T-cell (primary cell): ENCODE results near the gene TEX48. TPM values are rescaled to one million over a fixed set of nuclear protein-coding genes. Genes with fewer than 3 reads are reported as not detected.

Experiments used
- ATAC-seq, 4 experiments: fragments of 200-7000 bp in 3 of 4; fragments of 150-1000 bp in 1 of 4; cut with Tn5 transposase; replicated peaks in 1 of 4; 1 replicate in 3 of 4; 2 replicates in 1 of 4; pipeline ENCODE4 v1.10.0; 2021; ENCODE audit warnings: moderate library complexity in 3 of 4, mild to moderate bottlenecking in 2 of 4, moderate number of reproducible peaks in 1 of 4
- CTCF ChIA-PET, 2 donors: fragments of 300-600 bp; sonication (Branson Sonifier 250); formaldehyde crosslinking; loops; one replicate each; lab custom pipeline; 2022; ENCODE audit warnings: antibody characterized with exemption in 2 of 2; lab: Charles Lee
- POLR2A ChIA-PET, 2 donors: fragments of 300-600 bp; sonication (Branson Sonifier 250); formaldehyde crosslinking; loops; one replicate each; lab custom pipeline; 2022; ENCODE audit warnings: antibody characterized with exemption in 2 of 2; lab: Charles Lee
- DNase-seq, 35 experiments: peaks; one replicate each; pipeline versions ENCODE4 v3.0.0 to v3.0.0-alpha.2; 2013 to 2023
- H3K27ac ChIP-seq: one replicate; pipeline ENCODE4 v1.5.1; 2013; ENCODE audit warnings: low read length
- H3K27me3 ChIP-seq, 2 experiments: replicated peaks in 1 of 2; 1 replicate in 1 of 2; 2 replicates in 1 of 2; pipeline versions ENCODE4 v1.6.1 to v1.7.0; 2013; ENCODE audit warnings: low read length in 1 of 2, mixed read lengths in 1 of 2; ENCODE audit not compliant: control insufficient read depth in 2 of 2, insufficient read depth in 2 of 2; ENCODE audit errors: extremely low read depth in 1 of 2
- H3K36me3 ChIP-seq, 2 donors: 1 replicate in 1 of 2; 2 replicates in 1 of 2; pipeline versions ENCODE4 v1.6.1 to v1.7.0; 2013; ENCODE audit warnings: low read length in 1 of 2; ENCODE audit not compliant: control insufficient read depth in 2 of 2, insufficient read depth in 1 of 2; ENCODE audit errors: extremely low read depth in 1 of 2
- H3K4me1 ChIP-seq, 2 experiments: 1 replicate in 1 of 2; 2 replicates in 1 of 2; pipeline versions ENCODE4 v1.6.1 to v1.7.0; 2013; ENCODE audit warnings: low read length in 2 of 2, mixed read lengths in 1 of 2; ENCODE audit not compliant: insufficient read depth in 2 of 2, control insufficient read depth in 1 of 2; ENCODE audit errors: extremely low read depth in 1 of 2
- H3K4me3 ChIP-seq, 2 donors: 1 replicate in 1 of 2; 2 replicates in 1 of 2; pipeline versions ENCODE4 v1.5.1 to v1.7.0; 2013; ENCODE audit warnings: mild to moderate bottlenecking in 2 of 2, low read length in 1 of 2, moderate library complexity in 1 of 2; ENCODE audit not compliant: control insufficient read depth in 1 of 2; ENCODE audit errors: extremely low read depth in 1 of 2
- H3K9me3 ChIP-seq: 2 replicates; pipeline ENCODE4 v1.7.0; 2013
- H3K27ac Mint-ChIP-seq, 2 donors: one replicate each; pipeline ENCODE4 v1.8.0; 2020 to 2021; ENCODE audit warnings: mild to moderate bottlenecking in 2 of 2, mixed read lengths in 2 of 2
- H3K27me3 Mint-ChIP-seq, 2 donors: one replicate each; pipeline ENCODE4 v1.8.0; 2021 to 2022; ENCODE audit warnings: mixed read lengths in 2 of 2
- H3K36me3 Mint-ChIP-seq: one replicate; pipeline ENCODE4 v1.8.0; 2021; ENCODE audit warnings: mixed read lengths
- H3K4me1 Mint-ChIP-seq, 3 donors: one replicate each; pipeline ENCODE4 v1.8.0; 2020 to 2022; ENCODE audit warnings: mixed read lengths in 3 of 3, mild to moderate bottlenecking in 1 of 3
- H3K4me3 Mint-ChIP-seq, 3 donors: one replicate each; pipeline ENCODE4 v1.8.0; 2020 to 2022; ENCODE audit warnings: mild to moderate bottlenecking in 3 of 3, mixed read lengths in 3 of 3, moderate library complexity in 3 of 3
- H3K9me3 Mint-ChIP-seq, 3 donors: one replicate each; pipeline ENCODE4 v1.8.0; 2020 to 2022; ENCODE audit warnings: mixed read lengths in 3 of 3
- WGBS: methylation state at CpG from one replicate; pipeline ENCODE4 v1.1.5; 2013; ENCODE audit warnings: missing lambda C conversion rate; ENCODE audit not compliant: insufficient coverage; 5-methylcytosine and 5-hydroxymethylcytosine counted together
- total RNA-seq, 35 experiments: library from RNA in 6 of 35; stranded (reverse) in 6 of 35; fragments of 120-200 nt in 1 of 35; gene quantifications; one replicate each; pipeline versions ENCODE4 v1.2.1 to v1.2.4 and lab custom pipeline; 2013 to 2026

The TEX48 gene
- total RNA-seq, 5 donors from 2014 or later (not counting 1 experiment from before 2014, with no cell fraction given), result 0.51 TPM; not detected in 4

- H3K4me1 ChIP-seq, result peaks cover 0 to 28% of the 10 kb centered on the region in 2 experiments
- H3K9me3 ChIP-seq, result no peaks in the 10 kb centered on the region
- Mint-ChIP-seq H3K36me3 (no peaks in the 10 kb centered on the region), H3K27me3 (no peaks in the 10 kb centered on the region), H3K27ac (no peak overlapping the region), H3K4me3 (no peak overlapping the region), H3K9me3 (no peaks in the 10 kb centered on the region), H3K4me1 (peaks cover 28 to 56% (median 45%) of the 10 kb centered on the region in 3 donors)
- ChIA-PET POLR2A (no interaction called here), CTCF (interaction anchor here (0.7 to 1.3 kb wide), 4 partner anchors 10 to 290 kb away, joined by 3 to 6 read pairs (median 4); no protein-coding TSS in a partner anchor)
- no peak overlapping the region for H3K4me3 ChIP-seq
- H3K27me3 ChIP-seq, result no peaks in the 10 kb centered on the region
- no peak for DNase-seq
- H3K27ac ChIP-seq, result no peak overlapping the region
- H3K36me3 ChIP-seq, result no peaks in the 10 kb centered on the region
- ATAC-seq, result no peak
- 67% methylated on average over 1 of the region's 2 CpGs for whole genome bisulfite sequencing
Observed at GRCh38 chr9:114695948-114696347, 14.0 kb upstream of the TEX48 start.

- Histone ChIP-seq H3K9me3 (no peaks in the 10 kb centered on the region), H3K27me3 (no peaks in the 10 kb centered on the region), H3K27ac (no peak overlapping the region), H3K4me1 (peaks cover 0 to 35% of the 10 kb centered on the region in 2 experiments), H3K36me3 (no peaks in the 10 kb centered on the region), H3K4me3 (no peak overlapping the region)
- no peak overlapping the region for H3K4me3 Mint-ChIP-seq
- ChIA-PET POLR2A (interaction anchor here in 1 of 2 donors (0.7 kb wide), 1 partner anchor 218 kb away, joined by 5 read pairs; no protein-coding TSS in a partner anchor), CTCF (interaction anchor here in 1 of 2 donors (0.6 to 1.3 kb wide), 3 partner anchors 14 to 289 kb away, joined by 3 to 4 read pairs (median 3); no protein-coding TSS in a partner anchor)
- H3K27ac Mint-ChIP-seq, result peak overlapping the region; percentile 5 to 68
- no peaks in the 10 kb centered on the region for H3K27me3 Mint-ChIP-seq
- ATAC-seq (no peak), DNase-seq (no peak)
- peaks cover 37 to 68% (median 54%) of the 10 kb centered on the region in 3 donors for H3K4me1 Mint-ChIP-seq
- no peaks in the 10 kb centered on the region for H3K36me3 Mint-ChIP-seq
- WGBS, result 58% methylated on average over 5 of the region's 6 CpGs
- no peaks in the 10 kb centered on the region for H3K9me3 Mint-ChIP-seq
Observed at GRCh38 chr9:114694719-114695269, 12.8 kb upstream of the TEX48 start.

- ChIA-PET CTCF (interaction anchor here (0.6 to 1.1 kb wide), 3 partner anchors 13 to 120 kb away, joined by 3 to 4 read pairs (median 3); no protein-coding TSS in a partner anchor), POLR2A (no interaction called here)
- 94% methylated on average over 2 of the region's 2 CpGs for WGBS
- no peaks in the 10 kb centered on the region for H3K27me3 ChIP-seq
- no peak overlapping the region for H3K4me3 ChIP-seq
- no peaks in the 10 kb centered on the region for H3K9me3 ChIP-seq
- Mint-ChIP-seq H3K4me1 (peaks cover 37 to 69% (median 54%) of the 10 kb centered on the region in 3 donors), H3K27ac (no peak overlapping the region), H3K9me3 (no peaks in the 10 kb centered on the region), H3K4me3 (no peak overlapping the region), H3K27me3 (no peaks in the 10 kb centered on the region), H3K36me3 (no peaks in the 10 kb centered on the region)
- no peak overlapping the region for H3K27ac ChIP-seq
- DNase-seq, result no peak
- no peaks in the 10 kb centered on the region for H3K36me3 ChIP-seq
- peaks cover 0 to 35% of the 10 kb centered on the region in 2 experiments for H3K4me1 ChIP-seq
- no peak for ATAC-seq
Observed at GRCh38 chr9:114694146-114694545, 12.2 kb upstream of the TEX48 start.

GRCh38 chr9:114693248-114693855 is 11.4 kb upstream of the TEX48 start:
- H3K36me3 ChIP-seq, result no peaks in the 10 kb centered on the region
- H3K27me3 ChIP-seq, result no peaks in the 10 kb centered on the region
- peaks cover 0 to 35% of the 10 kb centered on the region in 2 experiments for H3K4me1 ChIP-seq
- Mint-ChIP-seq H3K9me3 (no peaks in the 10 kb centered on the region), H3K4me3 (no peak overlapping the region), H3K36me3 (no peaks in the 10 kb centered on the region), H3K27ac (no peak overlapping the region), H3K27me3 (no peaks in the 10 kb centered on the region), H3K4me1 (peaks cover 37 to 66% (median 53%) of the 10 kb centered on the region in 3 donors)
- no peak overlapping the region for H3K4me3 ChIP-seq
- DNase-seq, result no peak
- H3K9me3 ChIP-seq, result no peaks in the 10 kb centered on the region
- no peak for ATAC-seq
- no peak overlapping the region for H3K27ac ChIP-seq
- no CpG with 5 or more reads among the region's 2 CpGs for WGBS
- CTCF ChIA-PET, result interaction anchor here in 1 of 2 donors (0.9 kb wide), 1 partner anchor 13 kb away, joined by 3 read pairs; no protein-coding TSS in a partner anchor
- POLR2A ChIA-PET, result interaction anchor here in 1 of 2 donors (0.5 kb wide), 1 partner anchor 136 kb away, joined by 3 read pairs; no protein-coding TSS in a partner anchor

- Histone ChIP-seq H3K27ac (peak overlapping the region; percentile 81), H3K9me3 (no peaks in the 10 kb centered on the region), H3K36me3 (no peaks in the 10 kb centered on the region), H3K27me3 (no peaks in the 10 kb centered on the region), H3K4me3 (no peak overlapping the region), H3K4me1 (peaks cover 0 to 26% of the 10 kb centered on the region in 2 experiments)
- Mint-ChIP-seq H3K9me3 (no peaks in the 10 kb centered on the region), H3K4me1 (peaks cover 22 to 63% (median 42%) of the 10 kb centered on the region in 3 donors), H3K36me3 (no peaks in the 10 kb centered on the region), H3K27ac (peak overlapping the region; percentile 85 to 90), H3K27me3 (no peaks in the 10 kb centered on the region), H3K4me3 (peak overlapping the region in 1 of 3 donors; percentile 41)
- DNase-seq (no peak), ATAC-seq (no peak)
- CTCF ChIA-PET, result interaction anchor here in 1 of 2 donors (0.6 to 2.6 kb wide), 4 partner anchors 9 to 215 kb away, joined by 3 to 6 read pairs (median 4); no protein-coding TSS in a partner anchor
- POLR2A ChIA-PET, result interaction anchor here in 1 of 2 donors (0.6 to 0.7 kb wide), 2 partner anchors 238 to 317 kb away, joined by 3 read pairs; no protein-coding TSS in a partner anchor
Observed at GRCh38 chr9:114691956-114692295, 9.9 kb upstream of the TEX48 start.
